HEK293 (cell line): Measurements from ENCODE around the gene LZTR1.

Experiments used
- HOXD13 ChIP-seq: sonication (generic); formaldehyde crosslinking; IDR thresholded peaks from 2 replicates; pipeline ENCODE4 v1.8.0; 2022; ENCODE audit warnings: missing genetic modification reagents, borderline replicate concordance
- IKZF3 ChIP-seq: fragments of 450-650 bp; IDR thresholded peaks from 2 replicates; pipeline ENCODE4 v1.5.0; 2018; ENCODE audit warnings: missing biosample characterization, mild to moderate bottlenecking, missing genetic modification characterization, moderate library complexity
- KLF9 ChIP-seq: fragments of 450-650 bp; formaldehyde crosslinking; IDR thresholded peaks from 2 replicates; pipeline ENCODE4 v1.5.1; 2016; ENCODE audit warnings: missing biosample characterization, missing genetic modification characterization, low read depth
- RBAK ChIP-seq: fragments of 450-650 bp; formaldehyde crosslinking; IDR thresholded peaks from 2 replicates; pipeline ENCODE4 v1.5.1; 2016; ENCODE audit warnings: missing biosample characterization, missing genetic modification characterization
- SCRT1 ChIP-seq: fragments of 450-650 bp; formaldehyde crosslinking; IDR thresholded peaks from 2 replicates; pipeline ENCODE4 v1.5.1; 2016; ENCODE audit warnings: missing biosample characterization, missing genetic modification characterization, borderline replicate concordance
- ZBTB1 ChIP-seq: fragments of 450-650 bp; formaldehyde crosslinking; IDR thresholded peaks from 2 replicates; pipeline ENCODE4 v1.5.1; 2016; ENCODE audit warnings: missing biosample characterization, missing genetic modification characterization
- ZBTB17 ChIP-seq: fragments of 450-650 bp; formaldehyde crosslinking; IDR thresholded peaks from 2 replicates; pipeline ENCODE4 v1.5.1; 2016; ENCODE audit warnings: missing biosample characterization, missing genetic modification characterization
- ZEB2 ChIP-seq: fragments of 450-650 bp; formaldehyde crosslinking; IDR thresholded peaks from 2 replicates; pipeline ENCODE4 v1.5.1; 2016; ENCODE audit warnings: missing biosample characterization, missing genetic modification characterization
- ZFHX2 ChIP-seq: fragments of 450-650 bp; formaldehyde crosslinking; conservative IDR thresholded peaks from 2 replicates; pipeline ENCODE4 v1.5.1; 2016; ENCODE audit warnings: missing biosample characterization, missing genetic modification characterization
- ZIC2 ChIP-seq: fragments of 450-650 bp; formaldehyde crosslinking; IDR thresholded peaks from 2 replicates; pipeline ENCODE4 v1.5.1; 2016; ENCODE audit warnings: missing biosample characterization, missing genetic modification characterization
- ZNF138 ChIP-seq: fragments of 450-650 bp; formaldehyde crosslinking; IDR thresholded peaks from 2 replicates; pipeline ENCODE4 v1.5.1; 2016; ENCODE audit warnings: missing biosample characterization, missing genetic modification characterization, borderline replicate concordance
- ZNF148 ChIP-seq: fragments of 450-650 bp; formaldehyde crosslinking; IDR thresholded peaks from 2 replicates; pipeline ENCODE4 v1.5.0; 2017; ENCODE audit warnings: missing biosample characterization, missing genetic modification characterization, borderline replicate concordance
- ZNF26 ChIP-seq: fragments of 450-650 bp; formaldehyde crosslinking; IDR thresholded peaks from 2 replicates; pipeline ENCODE4 v1.5.1; 2016; ENCODE audit warnings: missing biosample characterization, missing genetic modification characterization
- ZNF280C ChIP-seq: fragments of 450-650 bp; formaldehyde crosslinking; IDR thresholded peaks from 2 replicates; pipeline ENCODE4 v1.5.1; 2016; ENCODE audit warnings: missing biosample characterization, missing genetic modification characterization
- ZNF311 ChIP-seq: fragments of 450-650 bp; formaldehyde crosslinking; IDR thresholded peaks from 2 replicates; pipeline ENCODE4 v1.5.1; 2017; ENCODE audit warnings: missing biosample characterization, missing genetic modification characterization, borderline replicate concordance
- ZNF324 ChIP-seq: fragments of 450-650 bp; formaldehyde crosslinking; IDR thresholded peaks from 2 replicates; pipeline ENCODE4 v1.5.1; 2016; ENCODE audit warnings: missing biosample characterization, missing genetic modification characterization
- ZNF362 ChIP-seq: fragments of 450-650 bp; formaldehyde crosslinking; IDR thresholded peaks from 2 replicates; pipeline ENCODE4 v1.5.1; 2016; ENCODE audit warnings: missing biosample characterization, missing genetic modification characterization
- ZNF433 ChIP-seq: fragments of 450-650 bp; formaldehyde crosslinking; IDR thresholded peaks from 2 replicates; pipeline ENCODE4 v1.5.1; 2016; ENCODE audit warnings: missing biosample characterization, missing genetic modification characterization, low read depth
- ZNF48 ChIP-seq: fragments of 450-650 bp; formaldehyde crosslinking; IDR thresholded peaks from 2 replicates; pipeline ENCODE4 v1.5.1; 2016; ENCODE audit warnings: missing biosample characterization, missing genetic modification characterization
- ZNF501 ChIP-seq: fragments of 450-650 bp; formaldehyde crosslinking; IDR thresholded peaks from 2 replicates; pipeline ENCODE4 v1.5.1; 2016; ENCODE audit warnings: missing biosample characterization, missing genetic modification characterization
- ZNF518A ChIP-seq: fragments of 450-650 bp; formaldehyde crosslinking; conservative IDR thresholded peaks from 2 replicates; pipeline ENCODE4 v1.5.1; 2016; ENCODE audit warnings: low read depth, missing biosample characterization, missing genetic modification characterization
- ZNF529 ChIP-seq: fragments of 450-650 bp; formaldehyde crosslinking; IDR thresholded peaks from 2 replicates; pipeline ENCODE4 v1.5.1; 2017; ENCODE audit warnings: missing genetic modification characterization, missing biosample characterization; ENCODE audit not compliant: insufficient replicate concordance
- ZNF580 ChIP-seq: fragments of 450-650 bp; formaldehyde crosslinking; IDR thresholded peaks from 2 replicates; pipeline ENCODE4 v1.5.1; 2016; ENCODE audit warnings: missing biosample characterization, missing genetic modification characterization
- ZNF624 ChIP-seq: fragments of 450-650 bp; formaldehyde crosslinking; IDR thresholded peaks from 2 replicates; pipeline ENCODE4 v1.5.1; 2017; ENCODE audit warnings: missing biosample characterization, missing genetic modification characterization
- ZNF664 ChIP-seq: fragments of 450-650 bp; formaldehyde crosslinking; IDR thresholded peaks from 2 replicates; pipeline ENCODE4 v1.5.1; 2016; ENCODE audit warnings: missing biosample characterization, missing genetic modification characterization
- ZNF777 ChIP-seq: fragments of 450-650 bp; formaldehyde crosslinking; IDR thresholded peaks from 2 replicates; pipeline ENCODE4 v1.5.1; 2017; ENCODE audit warnings: missing biosample characterization, missing genetic modification characterization, borderline replicate concordance
- ZSCAN30 ChIP-seq: fragments of 450-650 bp; IDR thresholded peaks from 2 replicates; pipeline ENCODE4 v1.5.1; 2018; ENCODE audit warnings: missing biosample characterization, mild to moderate bottlenecking, missing genetic modification characterization, moderate library complexity

Gene LZTR1

GRCh38 chr22:20981787-20982562, at the start of gene LZTR1 (continued):
- no peak for TF ChIP-seq ZNF624 (tag by site-specific recombination)
- TF ChIP-seq ZNF664 (tag by site-specific recombination): no peak
- TF ChIP-seq ZBTB1 (tag by site-specific recombination): peak; percentile 95
- peak; percentile 99 for TF ChIP-seq ZBTB17 (tag by site-specific recombination)
- no peak for TF ChIP-seq ZNF529 (tag by site-specific recombination)
- no peak for TF ChIP-seq ZNF280C
- TF ChIP-seq HOXD13 (CRISPR knock-in tag): no peak
- TF ChIP-seq ZNF138: no peak
- no peak for TF ChIP-seq ZNF26 (tag by site-specific recombination)
- TF ChIP-seq ZFHX2 (tag by site-specific recombination): peak; percentile 83
- peak; percentile 88 for TF ChIP-seq ZSCAN30 (tag by site-specific recombination)
- peak; percentile 16; the same call in 1 of the 2 replicates for TF ChIP-seq ZNF148 (tag by site-specific recombination)
- TF ChIP-seq ZNF362 (tag by site-specific recombination): no peak
- TF ChIP-seq ZNF324: peak; percentile 94
- TF ChIP-seq ZIC2 (tag by site-specific recombination): peak; percentile 80
- peak; percentile 98 for TF ChIP-seq ZNF501 (tag by site-specific recombination)
- peak; percentile 95 for TF ChIP-seq ZEB2
- TF ChIP-seq ZNF433: no peak
- TF ChIP-seq KLF9 (tag by site-specific recombination): no peak; the same call in 1 of the 2 replicates
- peak; percentile 69; the same call in 1 of the 2 replicates for TF ChIP-seq ZNF580 (tag by site-specific recombination)
- TF ChIP-seq IKZF3: peak; percentile 63
- peak; percentile 51; the same call in 1 of the 2 replicates for TF ChIP-seq ZNF518A
- TF ChIP-seq RBAK: no peak
- no peak for TF ChIP-seq ZNF311 (tag by site-specific recombination)
- no peak; the same call in 1 of the 2 replicates for TF ChIP-seq ZNF777 (tag by site-specific recombination)
- TF ChIP-seq SCRT1 (tag by site-specific recombination): no peak
- no peak for TF ChIP-seq ZNF48 (tag by site-specific recombination)
